Endothelial cell of umbilical vein (primary cell): ENCODE measurements around the gene EXD3. TPM values are rescaled to one million over a fixed set of nuclear protein-coding genes. Genes with fewer than 3 reads are reported as not detected.

Experiments used
- BruUV-seq: library from RNA; stranded (reverse); fragments of 400-500 nt; replicated peaks from 2 replicates; lab custom pipeline; 2021; lab: Mats Ljungman, UMichigan
- CTCF ChIA-PET: fragments of 300-600, 350-600 bp; sonication (Branson Sonifier 250); formaldehyde crosslinking; loops from one replicate; lab custom pipeline; 2021; ENCODE audit warnings: antibody characterized with exemption, inconsistent platforms; lab: Charles Lee
- POLR2A ChIA-PET: fragments of 300-600, 350-600 bp; sonication (Branson Sonifier 250); formaldehyde crosslinking; loops from one replicate; lab custom pipeline; 2021; ENCODE audit warnings: antibody characterized with exemption, inconsistent platforms; lab: Charles Lee
- DNase-seq: peaks from one replicate; pipeline ENCODE4 v3.0.0-alpha.2; 2011; ENCODE audit warnings: low read depth, low spot score
- FAIRE-seq: peaks from 2 replicates; lab custom pipeline; 2011; peaks lifted over from hg19 to GRCh38; lab: Jason Lieb, UNC
- H2AFZ ChIP-seq: 2 replicates; pipeline ENCODE4 v1.6.0; 2012; ENCODE audit warnings: low read depth, low read length, control low read depth, inconsistent platforms
- H3K27ac ChIP-seq: 2 replicates; pipeline ENCODE4 v1.5.1; 2011; ENCODE audit warnings: low read depth, mild to moderate bottlenecking, control low read depth, low read length, moderate library complexity; ENCODE audit not compliant: insufficient read depth
- H3K27me3 ChIP-seq, 2 experiments: 2 replicates each; pipeline versions ENCODE4 v1.6.0 to v1.6.1; 2011; ENCODE audit warnings: low read length in 2 of 2, mixed read lengths in 1 of 2; ENCODE audit not compliant: control insufficient read depth in 2 of 2, insufficient read depth in 2 of 2
- H3K36me3 ChIP-seq, 2 experiments: 2 replicates in 1 of 2; 3 replicates in 1 of 2; pipeline ENCODE4 v1.5.1; 2011; ENCODE audit warnings: low read length in 2 of 2, mild to moderate bottlenecking in 1 of 2, moderate library complexity in 1 of 2; ENCODE audit not compliant: control insufficient read depth in 2 of 2, insufficient read depth in 2 of 2; ENCODE audit errors: extremely low read depth in 1 of 2
- H3K4me1 ChIP-seq: 3 replicates; pipeline ENCODE4 v1.5.1; 2011; ENCODE audit warnings: mild to moderate bottlenecking, low read length; ENCODE audit not compliant: control insufficient read depth, insufficient read depth; ENCODE audit errors: extremely low read depth
- H3K4me2 ChIP-seq: 2 replicates; pipeline ENCODE4 v1.6.1; 2011; ENCODE audit warnings: low read length, control low read depth, mixed read lengths; ENCODE audit not compliant: insufficient read depth
- H3K4me3 ChIP-seq, 3 experiments: fragments of 200-600 bp in 1 of 3; sonication (generic), shearing (Covaris generic) in 1 of 3; replicated peaks in 1 of 3; 2 replicates each; pipeline ENCODE4 v1.5.1; 2011 to 2016; ENCODE audit warnings: control low read depth in 3 of 3, low read length in 3 of 3, mild to moderate bottlenecking in 2 of 3, inconsistent platforms in 1 of 3, low read depth in 1 of 3, moderate library complexity in 1 of 3; ENCODE audit not compliant: insufficient read depth in 1 of 3
- H3K79me2 ChIP-seq: 2 replicates; pipeline ENCODE4 v1.6.0; 2012; ENCODE audit warnings: low read length, inconsistent platforms; ENCODE audit not compliant: control insufficient read depth, insufficient read depth
- H3K9ac ChIP-seq: replicated peaks from 2 replicates; pipeline ENCODE3; 2011; ENCODE audit warnings: low read length, control low read depth; ENCODE audit not compliant: insufficient read depth; ENCODE audit errors: extremely low read depth
- H3K9me1 ChIP-seq: replicated peaks from 3 replicates; pipeline ENCODE4 v1.6.0; 2011; ENCODE audit warnings: mild to moderate bottlenecking, low read length; ENCODE audit not compliant: control insufficient read depth, insufficient read depth; ENCODE audit errors: extremely low read depth
- H3K9me3 ChIP-seq: replicated peaks from 2 replicates; pipeline ENCODE4 v1.5.1; 2012; ENCODE audit warnings: low read length, inconsistent platforms; ENCODE audit not compliant: control insufficient read depth, insufficient read depth
- H4K20me1 ChIP-seq: replicated peaks from 2 replicates; pipeline ENCODE3; 2011; ENCODE audit warnings: mild to moderate bottlenecking, low read length; ENCODE audit not compliant: control insufficient read depth, insufficient read depth; ENCODE audit errors: extremely low read depth
- CTCF ChIP-seq, 2 donors: IDR thresholded peaks; 1 replicate in 1 of 2; 2 replicates in 1 of 2; pipeline ENCODE4 v1.5.1; 2011; ENCODE audit warnings: low read length in 2 of 2, mild to moderate bottlenecking in 2 of 2, moderate library complexity in 2 of 2, control low read depth in 1 of 2, inconsistent platforms in 1 of 2, low read depth in 1 of 2; ENCODE audit not compliant: insufficient read depth in 1 of 2; ENCODE audit errors: extremely low read depth in 1 of 2
- FOS ChIP-seq: IDR thresholded peaks from 2 replicates; pipeline ENCODE4 v1.6.1; 2011; ENCODE audit warnings: mild to moderate bottlenecking, low read length, moderate library complexity, borderline replicate concordance; ENCODE audit not compliant: insufficient read depth
- GATA2 ChIP-seq: IDR thresholded peaks from 2 replicates; pipeline ENCODE4 v1.7.0; 2011; ENCODE audit warnings: low read depth, mild to moderate bottlenecking, moderate library complexity, mixed read lengths, low read length; ENCODE audit not compliant: insufficient read length, insufficient read depth
- MAX ChIP-seq: IDR thresholded peaks from 2 replicates; pipeline ENCODE4 v1.6.1; 2011; ENCODE audit not compliant: insufficient read depth, insufficient read length
- MYC ChIP-seq: IDR thresholded peaks from one replicate; pipeline ENCODE4 v1.6.1; 2011; ENCODE audit warnings: mild to moderate bottlenecking, low read depth, low read length
- POLR2A ChIP-seq: IDR thresholded peaks from 2 replicates; pipeline ENCODE4 v1.6.1; 2012; ENCODE audit warnings: low read depth, mild to moderate bottlenecking, control low read depth, low read length
- POLR2AphosphoS5 ChIP-seq: IDR thresholded peaks from 2 replicates; pipeline ENCODE4 v1.6.1; 2012; ENCODE audit warnings: low read depth, mild to moderate bottlenecking, control low read depth, low read length, moderate library complexity; ENCODE audit not compliant: insufficient read depth
- dilution Hi-C: fragments of 300-500 bp; cut with MboI; formaldehyde crosslinking; loops from one replicate; pipeline ENCODE4 v1.15.0; 2019; ENCODE audit warnings: low sequenced_read_pairs; ENCODE audit not compliant: extremely low pct_ligation_motif_present
- intact Hi-C: fragments of 100-400 bp; cut with micrococcal nuclease; formaldehyde crosslinking; loops from one replicate; pipeline ENCODE4 v1.10.0; 2022
- polyA plus RNA-seq, 4 experiments: library from polyadenylated mRNA; depleted of rRNA in 3 of 4; stranded (reverse) in 3 of 4; unstranded in 1 of 4; fragments of >200 nt; gene quantifications; 2 replicates each; pipeline versions ENCODE4 v1.2.1 to v1.2.3, GENCODE V29; 2011 to 2012; ENCODE audit warnings: missing spikeins in 1 of 4
- total RNA-seq: library from RNA; stranded (reverse); gene quantifications from 2 replicates; pipeline ENCODE4 v1.2.3, GENCODE V29; 2021

Gene EXD3
- total and polyA plus RNA-seq, 2 donors (not counting 3 experiments of a cell fraction or from before 2014, with no cell fraction given), result 17.7 to 30.3 TPM

- Histone ChIP-seq H3K27ac (no peak overlapping the region), H2AFZ (no peak overlapping the region), H3K9me1 (no peaks in the 10 kb centered on the region), H3K9me3 (no peaks in the 10 kb centered on the region), H3K79me2 (no peaks in the 10 kb centered on the region), H3K27me3 (no peaks in the 10 kb centered on the region), H3K4me3 (no peak overlapping the region), H4K20me1 (no peaks in the 10 kb centered on the region), H3K4me2 (no peak overlapping the region), H3K4me1 (no peaks in the 10 kb centered on the region), H3K9ac (no peak overlapping the region), H3K36me3 (no peaks in the 10 kb centered on the region)
- TF ChIP-seq GATA2 (no peak), CTCF (IDR thresholded peaks at IDR 0.05; ENCODE audit: extremely low read depth in 1 of 2, insufficient read depth in 1 of 2, low read depth in 1 of 2, low read length in 2 of 2) (no peak), FOS (no peak), MYC (no peak), MAX (no peak), POLR2A (no peak), POLR2AphosphoS5 (no peak)
- no peak for FAIRE-seq
- no peak for DNase-seq
- ChIA-PET POLR2A (no interaction called here), CTCF (interaction anchor here (1.3 to 2.2 kb wide), 3 partner anchors 14 to 72 kb away, joined by 3 to 8 read pairs (median 3); partner anchors contain the start of gene NRARP)
- intact Hi-C loops (no loop called here), dilution Hi-C loops (no loop called here)
- BruUV-seq, result no TSS peak
These were observed 48.7 kb downstream of the EXD3 start for GRCh38 chr9:137374131-137374845.
